Measurements from ENCODE around the gene FNDC3A. TPM values are rescaled to one million over a fixed set of nuclear protein-coding genes. Genes with fewer than 3 reads are reported as not detected.

The FNDC3A gene
- total and polyA plus RNA-seq, 9 of the 15 experiments (the other 6 are each of a cell fraction or from before 2014, with no cell fraction given), result 4.1 to 22.0 (median 13.5) TPM

DNA sequence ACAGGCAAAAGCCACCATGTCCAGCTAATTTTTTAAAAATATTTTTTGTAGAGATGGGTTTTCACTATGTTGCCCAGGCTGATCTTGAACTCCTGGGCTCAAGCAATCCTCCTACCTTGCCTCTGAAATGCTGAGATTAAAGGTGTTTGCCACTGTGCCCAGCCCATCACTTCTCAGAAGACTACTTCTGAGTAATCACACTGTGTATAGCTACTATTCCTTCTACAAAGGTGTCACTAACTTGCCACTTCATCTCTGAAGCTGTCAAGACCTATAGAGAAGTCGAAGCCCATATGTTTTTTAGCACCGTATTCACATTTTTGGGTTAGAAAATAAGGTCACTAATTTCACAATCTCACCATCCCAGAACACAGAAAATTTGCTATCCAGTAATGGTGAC is 36.0 kb upstream of the FNDC3A start:
- Histone ChIP-seq H3K79me2 (ENCODE audit: control insufficient read depth, insufficient read depth, low read length) (no peaks in the 10 kb centered on the region), H3K27me3 (ENCODE audit: control insufficient read depth in 2 of 2, insufficient read depth in 2 of 2, low read length in 2 of 2) (no peaks in the 10 kb centered on the region), H3K4me3 (no peak overlapping the region), H2AFZ (ENCODE audit: low read depth, low read length) (0 out of 2 replicates have a peak overlapping the region, but pooled peaks have one; percentile 31), H3K4me2 (ENCODE audit: insufficient read depth, low read length) (no peak overlapping the region), H3K4me1 (replicated peaks in 1 of 2; ENCODE audit: control insufficient read depth in 2 of 2, insufficient read depth in 2 of 2, low read length in 2 of 2) (peaks cover 0 to 15% of the 10 kb centered on the region in 2 experiments; a peak in 3 of 5 replicates), H3K36me3 (ENCODE audit: control insufficient read depth, insufficient read depth, low read length) (no peaks in the 10 kb centered on the region), H3K9me1 (ENCODE audit: control insufficient read depth, insufficient read depth, low read length) (no peaks in the 10 kb centered on the region), H3K9me3 (replicated peaks; ENCODE audit: control insufficient read depth, insufficient read depth, low read depth, low read length) (no peaks in the 10 kb centered on the region), H4K20me1 (replicated peaks; ENCODE audit: control insufficient read depth, insufficient read depth, low read length) (no peaks in the 10 kb centered on the region), H3K9ac (ENCODE audit: insufficient read depth in 1 of 2, low read depth in 2 of 2, low read length in 2 of 2) (no peak overlapping the region), H3K27ac (ENCODE audit: extremely low read depth, low read depth, low read length) (no peak overlapping the region)
- ATAC-seq (no peak), DNase-seq (ENCODE audit: extremely low read depth in 1 of 4, low spot score in 3 of 4) (no peak), FAIRE-seq (no peak)
- 17% methylated on average over 2 of the region's 2 CpGs for WGBS (ENCODE audit: insufficient coverage, low coverage, missing lambda C conversion rate)
- CTCF ChIA-PET (ENCODE audit: low intra/inter-chr PET ratio), result no interaction called here
- in situ Hi-C loops (cut with MboI), result no loop called here
- no TSS peak for BruUV-seq (replicated peaks)
- intact Hi-C loops (cut with micrococcal nuclease), result no loop called here
- POLR2A ChIA-PET, result no interaction called here
- TF ChIP-seq CHCHD3 (CRISPR knock-in tag; IDR thresholded peaks at IDR 0.05) (no peak), SP2 (IDR thresholded peaks at IDR 0.05; ENCODE audit: extremely low read depth, low read depth, low read length, poor library complexity, severe bottlenecking) (no peak), ZNF124 (CRISPR knock-in tag; IDR thresholded peaks at IDR 0.05) (no peak), DMBX1 (CRISPR knock-in tag; IDR thresholded peaks at IDR 0.05; ENCODE audit: borderline replicate concordance) (no peak), KHSRP (IDR thresholded peaks at IDR 0.05) (no peak), HDAC3 (IDR thresholded peaks at IDR 0.05; ENCODE audit: borderline replicate concordance, partially characterized antibody) (no peak), CREB1 (IDR thresholded peaks at IDR 0.05) (no peak), CREB1 (CRISPR knock-in tag; IDR thresholded peaks at IDR 0.05) (no peak), PHF21A (IDR thresholded peaks at IDR 0.05; ENCODE audit: borderline replicate concordance, low read depth) (no peak), CBFA2T2 (conservative IDR thresholded peaks at IDR 0.05) (no peak)
- TF ChIP-seq, protein P1, sequence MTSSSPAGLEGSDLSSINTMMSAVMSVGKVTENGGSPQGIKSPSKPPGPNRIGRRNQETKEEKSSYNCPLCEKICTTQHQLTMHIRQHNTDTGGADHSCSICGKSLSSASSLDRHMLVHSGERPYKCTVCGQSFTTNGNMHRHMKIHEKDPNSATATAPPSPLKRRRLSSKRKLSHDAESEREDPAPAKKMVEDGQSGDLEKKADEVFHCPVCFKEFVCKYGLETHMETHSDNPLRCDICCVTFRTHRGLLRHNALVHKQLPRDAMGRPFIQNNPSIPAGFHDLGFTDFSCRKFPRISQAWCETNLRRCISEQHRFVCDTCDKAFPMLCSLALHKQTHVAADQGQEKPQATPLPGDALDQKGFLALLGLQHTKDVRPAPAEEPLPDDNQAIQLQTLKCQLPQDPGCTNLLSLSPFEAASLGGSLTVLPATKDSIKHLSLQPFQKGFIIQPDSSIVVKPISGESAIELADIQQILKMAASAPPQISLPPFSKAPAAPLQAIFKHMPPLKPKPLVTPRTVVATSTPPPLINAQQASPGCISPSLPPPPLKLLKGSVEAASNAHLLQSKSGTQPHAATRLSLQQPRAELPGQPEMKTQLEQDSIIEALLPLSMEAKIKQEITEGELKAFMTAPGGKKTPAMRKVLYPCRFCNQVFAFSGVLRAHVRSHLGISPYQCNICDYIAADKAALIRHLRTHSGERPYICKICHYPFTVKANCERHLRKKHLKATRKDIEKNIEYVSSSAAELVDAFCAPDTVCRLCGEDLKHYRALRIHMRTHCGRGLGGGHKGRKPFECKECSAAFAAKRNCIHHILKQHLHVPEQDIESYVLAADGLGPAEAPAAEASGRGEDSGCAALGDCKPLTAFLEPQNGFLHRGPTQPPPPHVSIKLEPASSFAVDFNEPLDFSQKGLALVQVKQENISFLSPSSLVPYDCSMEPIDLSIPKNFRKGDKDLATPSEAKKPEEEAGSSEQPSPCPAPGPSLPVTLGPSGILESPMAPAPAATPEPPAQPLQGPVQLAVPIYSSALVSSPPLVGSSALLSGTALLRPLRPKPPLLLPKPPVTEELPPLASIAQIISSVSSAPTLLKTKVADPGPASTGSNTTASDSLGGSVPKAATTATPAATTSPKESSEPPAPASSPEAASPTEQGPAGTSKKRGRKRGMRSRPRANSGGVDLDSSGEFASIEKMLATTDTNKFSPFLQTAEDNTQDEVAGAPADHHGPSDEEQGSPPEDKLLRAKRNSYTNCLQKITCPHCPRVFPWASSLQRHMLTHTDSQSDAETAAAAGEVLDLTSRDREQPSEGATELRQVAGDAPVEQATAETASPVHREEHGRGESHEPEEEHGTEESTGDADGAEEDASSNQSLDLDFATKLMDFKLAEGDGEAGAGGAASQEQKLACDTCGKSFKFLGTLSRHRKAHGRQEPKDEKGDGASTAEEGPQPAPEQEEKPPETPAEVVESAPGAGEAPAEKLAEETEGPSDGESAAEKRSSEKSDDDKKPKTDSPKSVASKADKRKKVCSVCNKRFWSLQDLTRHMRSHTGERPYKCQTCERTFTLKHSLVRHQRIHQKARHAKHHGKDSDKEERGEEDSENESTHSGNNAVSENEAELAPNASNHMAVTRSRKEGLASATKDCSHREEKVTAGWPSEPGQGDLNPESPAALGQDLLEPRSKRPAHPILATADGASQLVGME (CRISPR knock-in tag; IDR thresholded peaks at IDR 0.05), result no peak
- TF ChIP-seq, protein P2, sequence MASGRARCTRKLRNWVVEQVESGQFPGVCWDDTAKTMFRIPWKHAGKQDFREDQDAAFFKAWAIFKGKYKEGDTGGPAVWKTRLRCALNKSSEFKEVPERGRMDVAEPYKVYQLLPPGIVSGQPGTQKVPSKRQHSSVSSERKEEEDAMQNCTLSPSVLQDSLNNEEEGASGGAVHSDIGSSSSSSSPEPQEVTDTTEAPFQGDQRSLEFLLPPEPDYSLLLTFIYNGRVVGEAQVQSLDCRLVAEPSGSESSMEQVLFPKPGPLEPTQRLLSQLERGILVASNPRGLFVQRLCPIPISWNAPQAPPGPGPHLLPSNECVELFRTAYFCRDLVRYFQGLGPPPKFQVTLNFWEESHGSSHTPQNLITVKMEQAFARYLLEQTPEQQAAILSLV (tag; IDR thresholded peaks at IDR 0.05), result no peak
- TF ChIP-seq, protein P3, sequence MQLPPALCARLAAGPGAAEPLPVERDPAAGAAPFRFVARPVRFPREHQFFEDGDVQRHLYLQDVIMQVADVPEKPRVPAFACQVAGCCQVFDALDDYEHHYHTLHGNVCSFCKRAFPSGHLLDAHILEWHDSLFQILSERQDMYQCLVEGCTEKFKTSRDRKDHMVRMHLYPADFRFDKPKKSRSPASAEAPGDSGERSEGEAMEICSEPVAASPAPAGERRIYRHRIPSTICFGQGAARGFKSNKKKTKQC (CRISPR knock-in tag; IDR thresholded peaks at IDR 0.05), result no peak
